Activated T-cell treated with anti-CD3 and anti-CD28 coated beads for 1 hour (primary cell): ENCODE results near the gene MKRN2OS.

Experiments
- DNase-seq: peaks from one replicate; pipeline ENCODE4 v3.0.0-alpha.2; 2020; ENCODE audit warnings: low read depth

MKRN2OS gene

GRCh38 chr3:12545473-12545791 lies at the start of gene MKRN2OS:
Gene MKRN2OS (minus strand): TSS chr3:12545499. CDS start chr3:12545464, 35 bp downstream.
- DNase-seq: no peak

- no peak for DNase-seq
Measured at GRCh38 chr3:12593473-12593872, 48.2 kb upstream of the MKRN2OS start.

- no peak for DNase-seq
Measured at GRCh38 chr3:12591997-12592715, 46.9 kb upstream of the MKRN2OS start.

GRCh38 chr3:12591456-12591855 lies 46.2 kb upstream of the MKRN2OS start:
- no peak for DNase-seq

GRCh38 chr3:12590096-12590495 lies 44.8 kb upstream of the MKRN2OS start:
- DNase-seq: no peak

- DNase-seq: no peak
Measured at GRCh38 chr3:12588039-12589009, 43.0 kb upstream of the MKRN2OS start.

GRCh38 chr3:12586403-12586802 lies 41.1 kb upstream of the MKRN2OS start:
- no peak for DNase-seq

GRCh38 chr3:12585970-12586369 lies 40.7 kb upstream of the MKRN2OS start:
- no peak for DNase-seq

- no peak for DNase-seq
Measured at GRCh38 chr3:12585181-12585580, 39.9 kb upstream of the MKRN2OS start.

GRCh38 chr3:12584083-12584482 lies 38.8 kb upstream of the MKRN2OS start:
- DNase-seq: no peak

GRCh38 chr3:12583280-12583679 lies 38.0 kb upstream of the MKRN2OS start:
- DNase-seq: no peak

GRCh38 chr3:12582730-12583129 lies 37.4 kb upstream of the MKRN2OS start:
- no peak for DNase-seq

GRCh38 chr3:12579905-12580304 lies 34.6 kb upstream of the MKRN2OS start:
- DNase-seq: no peak

- DNase-seq: no peak
Measured at GRCh38 chr3:12579456-12579855, 34.2 kb upstream of the MKRN2OS start.

- no peak for DNase-seq
Measured at GRCh38 chr3:12578742-12579141, 33.4 kb upstream of the MKRN2OS start.

- DNase-seq: no peak
Measured at GRCh38 chr3:12577379-12577778, 32.1 kb upstream of the MKRN2OS start.

- no peak for DNase-seq
Measured at GRCh38 chr3:12574661-12575060, 29.4 kb upstream of the MKRN2OS start.

GRCh38 chr3:12574131-12574530 lies 28.8 kb upstream of the MKRN2OS start:
- DNase-seq: no peak

GRCh38 chr3:12571986-12572385 lies 26.7 kb upstream of the MKRN2OS start:
- no peak for DNase-seq

- DNase-seq: no peak
Measured at GRCh38 chr3:12569836-12570235, 24.5 kb upstream of the MKRN2OS start.

GRCh38 chr3:12568747-12569146 lies 23.4 kb upstream of the MKRN2OS start:
- DNase-seq: no peak

GRCh38 chr3:12566976-12567375 lies 21.7 kb upstream of the MKRN2OS start:
- DNase-seq: no peak

- no peak for DNase-seq
Measured at GRCh38 chr3:12562451-12562850, 17.2 kb upstream of the MKRN2OS start.
